NCI-H2171 treated with DMSO at 0.1 percent for 48 hours (cell line): Measurements from ENCODE around the gene ZBED6.
"Not testable (repeated sequence)": the region's sequence is repeated elsewhere in the genome, so short reads cannot be mapped to it uniquely, and the experiment has no call there.

Experiments
- DNase-seq: peaks from one replicate; lab custom pipeline; 2025; lab: John Stamatoyannopoulos, UW

The ZBED6 gene

DNA sequence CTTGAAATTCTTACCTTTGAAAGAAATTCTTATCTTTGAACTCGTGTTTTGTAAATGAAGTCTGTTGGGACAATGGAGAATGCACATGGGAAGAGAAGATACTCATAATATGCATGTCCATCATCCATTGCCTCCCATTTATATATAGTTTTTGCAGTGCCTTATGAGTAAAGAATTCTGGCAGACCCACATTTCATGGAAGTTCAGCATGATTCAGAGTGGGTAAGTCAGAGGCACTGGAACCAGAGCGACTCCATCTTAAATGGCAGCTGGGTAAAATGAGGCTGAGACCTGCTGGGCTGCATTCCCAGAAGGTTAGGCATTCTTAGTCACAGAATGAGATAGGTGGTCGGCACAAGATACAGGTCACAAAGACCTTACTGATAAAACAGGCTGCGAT, 16.6 kb upstream of the ZBED6 start:
- DNase-seq: no peak

DNA sequence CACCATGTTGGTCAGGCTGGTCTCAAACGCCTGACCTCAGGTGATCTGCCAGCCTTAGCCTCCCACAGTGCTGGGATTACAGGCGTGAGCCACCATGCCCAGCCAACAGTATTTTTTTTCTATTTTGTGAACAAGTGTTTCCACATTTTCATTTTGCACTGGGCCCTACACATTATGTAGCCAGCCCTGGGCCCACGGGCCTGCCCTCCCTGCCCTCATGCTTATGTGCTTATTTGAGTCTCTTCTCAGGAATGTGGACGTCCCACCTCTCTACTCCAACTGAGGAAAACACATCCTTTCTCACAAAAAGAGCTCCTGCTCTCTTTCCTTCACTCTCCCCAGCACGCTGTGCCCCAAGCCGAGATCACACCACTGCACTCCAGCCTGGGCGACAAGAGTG, 13.5 kb upstream of the ZBED6 start:
- DNase-seq: no peak

DNA sequence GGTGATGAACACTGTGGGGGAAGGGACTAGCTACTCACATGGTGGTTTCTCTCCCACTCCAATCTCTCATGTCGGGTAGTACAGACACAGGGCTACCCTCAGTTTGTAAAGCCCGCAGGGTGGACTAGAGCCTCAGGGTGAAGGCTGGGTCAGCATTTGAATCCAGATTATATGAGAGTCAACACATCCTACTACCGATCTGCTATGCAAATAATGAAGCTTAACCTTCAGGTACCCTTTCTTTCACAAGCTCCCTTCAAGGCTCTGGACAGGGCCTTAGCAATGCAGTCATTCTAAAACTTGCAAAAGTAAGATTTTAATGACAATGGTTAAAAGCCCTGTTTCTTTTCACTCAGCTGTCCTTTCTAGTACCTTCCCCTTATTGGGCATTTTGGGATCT, 5.5 kb upstream of the ZBED6 start:
- DNase-seq: no peak

DNA sequence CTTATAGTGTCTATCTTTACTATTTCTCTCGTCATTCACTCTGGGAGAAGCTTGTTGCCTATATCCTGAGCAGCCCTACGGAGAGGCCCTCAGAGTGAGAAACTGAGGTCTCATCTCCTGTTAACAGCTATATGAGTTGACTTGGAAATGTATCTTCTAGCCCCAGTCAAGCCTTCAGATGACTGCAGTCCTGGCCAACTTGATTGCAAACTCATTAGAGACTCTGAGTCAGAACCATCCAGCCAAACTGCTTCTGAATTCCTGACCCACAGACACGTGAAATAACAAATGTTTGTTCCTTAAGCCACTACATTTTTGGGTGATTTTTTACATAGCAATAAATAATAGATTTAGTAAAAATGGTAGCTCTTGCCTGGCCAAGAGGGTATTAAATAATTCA, 3.9 kb upstream of the ZBED6 start:
- DNase-seq: no peak

DNA sequence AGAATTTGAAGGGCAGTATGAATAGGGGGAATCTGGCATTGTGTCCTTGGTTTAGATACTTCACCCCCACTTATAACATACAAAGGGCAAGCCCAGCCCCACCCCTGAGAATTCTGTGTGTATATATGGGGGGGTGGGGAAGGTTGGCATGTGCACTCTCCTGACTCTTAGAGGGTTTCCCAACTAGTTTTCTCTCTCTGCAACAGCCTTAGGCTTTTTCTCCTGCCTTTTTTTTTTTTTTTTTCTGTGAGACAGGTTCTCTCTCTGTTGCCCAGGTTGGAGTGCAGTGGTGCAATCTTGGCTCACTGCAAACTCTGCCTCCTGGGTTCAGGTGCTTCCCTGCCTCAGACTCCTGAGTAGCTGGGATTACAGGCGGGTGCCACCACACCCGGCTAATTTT, 2.9 kb upstream of the ZBED6 start:
- no peak for DNase-seq

DNA sequence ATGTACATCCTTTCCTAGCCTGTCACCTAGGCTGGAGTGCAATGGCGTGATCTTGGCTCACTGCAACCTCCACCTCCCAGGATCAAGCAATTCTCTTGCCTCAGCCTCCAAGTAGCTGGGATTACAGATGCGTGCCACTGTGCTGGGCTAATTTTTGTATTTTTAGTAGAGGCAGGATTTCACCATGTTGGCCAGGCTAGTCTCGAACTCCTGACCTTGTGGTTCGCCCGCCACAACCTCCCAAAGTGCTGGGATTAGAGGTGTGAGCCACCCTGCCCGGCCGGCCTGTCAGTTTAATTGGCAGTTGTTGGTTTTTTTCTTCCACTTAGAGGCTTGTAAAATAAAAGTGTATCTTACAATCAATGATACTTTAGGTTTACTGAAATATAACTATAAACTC, 1.9 kb upstream of the ZBED6 start:
- not testable (repeated sequence) for DNase-seq

DNA sequence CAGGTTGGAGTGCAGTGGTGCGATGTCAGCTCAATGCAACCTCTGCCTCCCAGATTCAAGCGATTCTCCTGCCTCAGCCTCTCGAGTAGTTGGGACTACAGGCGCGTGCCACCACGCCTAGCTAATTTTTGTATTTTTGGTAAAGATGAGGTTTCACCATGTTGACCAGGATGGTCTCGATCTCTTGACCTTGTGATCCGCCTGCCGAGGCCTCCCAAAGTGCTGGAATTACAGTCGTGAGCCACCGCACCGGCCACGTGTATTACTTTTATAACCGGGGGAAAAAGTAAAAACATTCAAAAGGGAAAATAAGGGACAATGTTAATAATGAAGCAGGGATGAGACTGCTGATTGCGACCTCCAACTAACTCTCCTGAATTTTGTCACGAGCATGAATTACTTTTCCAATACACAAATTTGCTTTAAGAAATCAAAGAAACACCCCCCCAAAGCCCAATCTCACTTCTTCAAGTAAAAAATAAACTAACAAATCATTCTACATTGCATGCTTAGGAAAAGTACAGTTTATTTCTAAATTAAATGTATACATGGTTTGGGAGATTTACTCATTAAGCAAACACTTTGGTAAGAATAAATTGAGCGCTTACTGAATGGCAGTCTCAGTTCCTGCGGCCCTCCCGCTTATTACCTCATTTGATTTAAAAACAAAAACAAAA, 521 bp upstream of the ZBED6 start:
- no peak for DNase-seq

DNA sequence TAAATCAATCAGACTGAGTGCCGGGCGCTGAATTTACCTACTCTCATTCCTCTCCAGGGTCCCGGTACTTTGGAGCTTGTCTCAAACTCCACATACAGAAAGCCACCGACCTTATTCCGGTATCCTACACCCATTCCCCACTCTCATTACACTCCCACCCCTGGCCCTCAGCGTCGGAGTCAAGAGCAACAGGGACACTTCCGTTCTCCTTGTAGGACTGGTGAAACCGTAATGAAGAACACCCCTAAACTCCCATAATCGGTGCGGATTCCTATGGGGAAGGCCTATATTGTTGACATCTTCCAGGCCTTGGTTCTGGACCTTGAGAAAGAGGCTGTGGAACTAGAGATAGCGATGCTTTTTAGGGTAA, 798 bp downstream of the ZBED6 start:
- peak; percentile 58 for DNase-seq

DNA sequence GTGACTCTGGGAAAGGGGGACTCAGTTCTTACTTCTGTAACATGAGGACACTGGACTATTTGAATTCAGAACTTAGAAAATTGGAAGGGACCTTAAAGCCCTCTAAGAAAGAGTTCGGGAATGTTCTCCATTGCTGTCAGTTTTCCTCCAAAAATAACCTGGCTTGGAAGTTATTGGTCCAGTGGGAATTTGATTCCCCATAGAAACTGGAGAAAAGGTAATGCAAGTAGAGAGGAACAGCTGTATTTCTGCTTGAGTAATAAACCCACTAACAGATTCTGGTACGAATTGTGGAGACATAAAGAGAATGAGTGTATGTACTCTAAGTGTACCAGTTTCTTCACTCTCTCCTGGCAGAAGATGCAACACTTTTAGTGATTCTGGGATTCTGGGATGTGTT, 1.8 kb downstream of the ZBED6 start:
- DNase-seq: no peak

DNA sequence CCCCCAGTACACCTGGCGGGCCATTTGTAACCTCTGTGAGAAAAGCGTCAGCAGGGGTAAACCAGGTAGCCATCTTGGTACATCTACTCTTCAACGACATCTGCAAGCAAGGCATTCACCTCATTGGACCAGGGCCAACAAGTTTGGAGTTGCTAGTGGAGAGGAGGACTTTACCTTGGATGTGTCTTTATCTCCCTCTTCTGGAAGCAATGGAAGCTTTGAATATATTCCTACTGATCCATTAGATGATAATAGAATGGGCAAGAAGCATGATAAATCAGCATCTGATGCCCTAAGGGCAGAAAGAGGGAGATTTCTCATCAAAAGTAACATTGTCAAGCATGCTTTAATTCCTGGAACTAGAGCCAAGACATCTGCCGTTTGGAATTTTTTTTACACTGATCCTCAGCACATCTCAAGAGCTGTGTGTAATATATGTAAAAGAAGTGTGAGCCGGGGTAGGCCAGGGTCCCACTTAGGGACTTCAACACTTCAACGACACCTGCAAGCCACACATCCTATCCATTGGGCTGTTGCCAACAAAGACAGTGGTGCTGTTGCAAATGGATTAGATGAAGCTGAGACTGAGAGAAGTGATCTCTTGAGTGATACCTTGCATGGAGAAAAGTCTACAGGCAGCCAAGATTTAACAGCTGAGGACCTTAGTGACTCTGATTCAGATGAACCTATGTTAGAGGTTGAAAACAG, 2.7 kb downstream of the ZBED6 start:
- DNase-seq: peak; percentile 8

DNA sequence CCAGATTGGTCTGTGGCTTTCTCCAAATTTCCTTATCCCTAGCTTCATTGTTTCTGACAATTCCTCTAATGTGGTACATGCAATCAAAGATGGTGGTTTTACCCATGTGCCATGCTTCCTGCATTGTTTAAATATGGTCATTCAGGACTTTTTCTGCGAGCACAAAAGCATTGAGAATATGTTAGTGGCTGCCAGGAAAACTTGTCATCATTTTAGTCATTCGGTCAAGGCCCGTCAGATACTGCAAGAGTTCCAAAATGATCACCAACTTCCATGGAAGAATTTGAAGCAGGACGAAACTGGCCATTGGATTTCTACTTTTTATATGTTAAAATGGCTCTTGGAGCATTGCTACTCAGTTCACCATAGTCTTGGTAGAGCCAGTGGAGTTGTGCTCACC, 3.7 kb downstream of the ZBED6 start:
- no peak for DNase-seq

DNA sequence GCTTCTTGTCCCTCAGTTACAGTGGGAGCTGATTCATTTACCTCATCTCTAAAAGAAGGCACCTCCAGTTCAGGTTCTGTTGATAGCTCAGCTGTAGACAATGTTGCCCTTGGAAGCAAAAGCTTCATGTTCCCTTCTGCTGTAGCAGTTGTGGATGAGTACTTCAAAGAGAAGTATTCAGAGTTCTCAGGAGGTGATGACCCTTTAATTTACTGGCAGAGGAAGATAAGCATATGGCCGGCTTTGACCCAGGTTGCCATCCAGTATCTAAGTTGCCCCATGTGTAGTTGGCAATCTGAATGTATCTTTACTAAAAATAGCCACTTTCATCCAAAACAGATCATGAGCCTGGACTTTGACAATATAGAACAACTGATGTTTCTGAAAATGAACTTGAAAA, 4.5 kb downstream of the ZBED6 start:
- no peak for DNase-seq

DNA sequence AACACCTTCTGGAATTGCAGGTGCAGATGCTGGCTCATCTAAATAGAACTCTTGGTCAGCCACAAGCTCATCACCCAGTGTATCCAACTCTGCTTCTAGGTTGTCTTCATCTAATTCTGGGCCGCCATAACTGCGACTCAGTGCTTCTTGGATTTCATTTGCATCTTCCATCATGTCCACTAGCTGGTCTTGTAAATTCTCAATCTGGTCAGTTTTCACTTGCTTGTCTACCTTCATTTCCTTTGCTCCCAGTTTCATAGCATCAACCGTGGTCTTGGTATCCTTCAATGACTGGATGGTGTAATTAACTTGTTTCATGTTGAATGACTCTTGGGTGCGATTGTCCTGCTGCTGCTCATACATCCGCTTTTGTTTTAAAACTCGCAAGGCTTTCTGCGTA, 10.3 kb downstream of the ZBED6 start:
- DNase-seq: no peak

DNA sequence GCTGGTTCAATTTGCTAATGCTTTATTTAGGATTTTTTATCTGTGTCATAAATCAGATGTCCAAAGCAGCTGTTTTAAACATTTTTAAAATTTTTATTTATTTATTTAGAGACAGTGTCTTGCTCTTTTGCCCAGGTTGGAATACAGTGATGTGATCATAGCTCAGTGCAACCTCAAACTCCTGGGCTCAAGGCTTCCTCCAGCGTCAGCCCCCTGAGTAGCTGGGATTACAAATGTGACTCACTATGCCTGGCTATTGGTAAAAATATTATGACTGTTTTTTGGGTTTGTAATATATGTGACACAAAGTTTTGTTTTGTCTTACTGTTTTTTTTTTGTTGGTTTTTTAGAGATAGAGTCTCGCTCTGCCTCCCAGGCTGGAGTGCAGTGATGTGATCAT, 11.8 kb downstream of the ZBED6 start:
- no peak for DNase-seq

DNA sequence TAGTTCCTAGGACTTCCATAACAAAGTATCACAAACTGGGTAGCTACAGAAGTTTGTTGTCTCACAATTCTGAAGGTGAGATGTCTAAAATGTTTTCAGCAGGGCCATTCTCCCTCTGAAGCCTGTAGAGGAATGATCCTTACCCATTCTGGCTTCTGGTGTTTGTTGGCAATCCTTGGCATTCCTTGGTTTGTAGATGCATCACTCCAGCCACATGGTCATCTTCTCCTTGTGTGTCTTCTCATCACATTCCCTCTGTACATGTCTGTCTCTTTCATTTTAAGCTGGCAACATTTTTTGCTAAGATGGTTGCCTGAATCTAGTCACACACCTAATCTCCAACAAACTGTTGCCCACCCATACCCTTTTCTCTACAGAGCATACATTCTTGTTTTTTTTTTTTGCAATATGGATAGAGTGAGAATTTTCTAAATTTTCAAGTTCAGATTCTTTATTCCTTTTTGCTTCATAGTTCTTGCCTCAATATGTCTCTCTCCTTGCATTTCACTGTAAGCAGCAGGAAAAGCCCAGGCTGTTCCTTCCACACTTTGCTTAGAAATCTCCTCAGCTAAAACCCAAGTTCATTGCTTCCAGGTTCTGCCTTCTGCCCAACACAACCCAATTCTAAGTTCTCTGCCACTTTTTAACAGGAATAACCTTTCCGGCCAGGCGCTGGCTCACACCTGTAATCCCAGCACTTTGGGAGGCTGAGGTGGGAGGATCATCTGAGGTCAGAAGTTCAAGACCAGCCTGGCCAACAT, 18.3 kb downstream of the ZBED6 start:
- DNase-seq: no peak

DNA sequence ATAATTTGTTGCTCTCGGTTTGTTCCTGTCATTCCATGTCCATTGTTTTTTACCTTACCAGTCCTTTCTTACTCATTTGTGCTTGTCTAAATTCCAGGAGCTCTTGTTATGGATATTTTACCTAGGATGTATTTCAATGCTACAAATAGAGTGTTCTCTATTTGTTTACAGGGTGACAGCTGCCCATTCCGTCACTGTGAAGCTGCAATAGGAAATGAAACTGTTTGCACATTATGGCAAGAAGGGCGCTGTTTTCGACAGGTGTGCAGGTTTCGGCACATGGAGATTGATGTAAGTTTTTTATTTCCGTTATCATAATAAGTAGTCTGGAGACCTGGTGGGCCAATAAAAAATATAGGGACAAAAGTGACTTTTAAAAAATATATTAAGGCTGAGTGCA, 23.0 kb downstream of the ZBED6 start:
- DNase-seq: no peak

DNA sequence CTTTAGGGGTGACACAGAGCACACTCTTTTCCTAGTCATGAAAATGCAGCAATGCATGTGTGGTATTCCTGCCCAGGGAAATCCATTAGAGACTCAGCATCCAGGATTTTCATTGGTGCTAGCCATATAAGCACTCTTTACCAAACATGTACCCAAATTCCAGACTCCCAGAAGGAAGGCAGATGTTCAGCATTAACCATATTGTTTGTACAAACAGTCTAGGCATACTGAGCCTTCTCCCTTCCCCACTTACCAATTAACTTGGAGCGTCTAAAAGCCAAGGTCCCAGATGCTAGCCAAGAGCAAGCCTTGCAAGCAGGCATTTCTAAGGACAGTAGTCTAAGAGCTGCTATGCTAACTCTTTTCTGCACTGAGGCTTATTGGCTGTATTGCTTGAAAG, 27.9 kb downstream of the ZBED6 start:
- DNase-seq: peak; percentile 77

DNA sequence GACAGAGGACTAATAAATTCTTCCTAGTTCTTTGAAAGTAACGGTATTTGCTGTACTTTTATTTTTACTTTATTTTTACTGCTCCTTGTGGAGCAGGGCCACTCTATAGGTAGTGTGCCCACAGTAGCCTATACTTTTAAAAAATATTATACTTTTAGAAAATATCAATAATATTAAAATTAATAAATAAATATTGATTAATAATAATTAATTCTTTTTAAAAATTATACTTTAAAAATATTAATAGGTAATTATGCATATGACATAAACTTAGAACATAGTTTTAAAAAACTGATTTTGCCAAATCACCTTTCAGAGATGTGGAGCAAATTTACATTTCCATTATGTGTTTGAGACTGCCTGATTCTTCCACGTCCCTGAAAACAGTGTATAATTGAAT, 30.8 kb downstream of the ZBED6 start:
- no peak for DNase-seq

DNA sequence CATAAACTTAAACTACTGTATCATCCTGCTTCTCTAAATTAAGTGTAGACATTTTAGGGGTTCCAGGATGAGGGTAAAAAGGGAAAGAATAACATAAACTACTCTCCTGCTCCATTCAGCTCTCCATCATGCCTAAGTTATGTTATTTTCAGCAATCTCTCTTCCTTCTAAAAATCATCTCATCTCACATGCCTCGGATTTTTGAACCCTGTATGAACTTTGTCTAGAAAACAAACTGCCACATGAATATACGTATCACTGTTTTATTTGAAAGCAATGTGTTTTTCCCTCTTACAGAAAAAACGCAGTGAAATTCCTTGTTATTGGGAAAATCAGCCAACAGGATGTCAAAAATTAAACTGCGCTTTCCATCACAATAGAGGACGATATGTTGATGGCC, 32.6 kb downstream of the ZBED6 start:
- no peak for DNase-seq

DNA sequence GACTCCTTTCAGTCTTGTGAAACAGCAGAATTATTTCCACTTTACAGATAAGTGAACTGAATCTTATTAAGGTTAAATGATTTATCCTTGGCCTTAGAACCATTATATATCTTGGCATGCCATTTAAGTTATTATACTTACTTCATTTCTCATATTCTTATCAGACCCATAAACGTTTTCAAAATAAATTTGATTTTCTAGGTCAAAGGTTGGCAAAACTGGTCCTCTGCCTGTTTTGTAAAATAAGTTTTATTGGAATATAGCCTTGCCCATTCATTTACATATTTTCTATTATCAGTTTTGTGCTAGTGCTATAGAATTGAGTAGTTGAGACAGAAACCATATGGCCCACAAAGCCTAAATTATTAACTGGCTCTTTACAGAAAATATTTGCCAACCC, 33.1 kb downstream of the ZBED6 start:
- DNase-seq: no peak

DNA sequence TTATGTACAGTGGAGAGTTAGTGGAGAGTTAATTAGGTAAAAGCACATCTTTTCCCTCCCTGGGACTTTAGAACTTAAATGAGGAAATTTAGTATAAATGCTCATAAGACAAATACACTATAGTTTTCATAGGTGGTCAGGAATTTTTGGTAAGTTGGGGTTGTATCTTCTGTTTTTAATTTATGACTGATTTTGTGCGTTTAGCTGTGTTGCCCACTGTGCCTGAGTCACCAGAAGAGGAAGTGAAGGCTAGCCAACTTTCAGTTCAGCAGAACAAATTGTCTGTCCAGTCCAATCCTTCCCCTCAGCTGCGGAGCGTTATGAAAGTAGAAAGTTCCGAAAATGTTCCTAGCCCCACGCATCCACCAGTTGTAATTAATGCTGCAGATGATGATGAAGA, 33.8 kb downstream of the ZBED6 start:
- not testable (repeated sequence) for DNase-seq

DNA sequence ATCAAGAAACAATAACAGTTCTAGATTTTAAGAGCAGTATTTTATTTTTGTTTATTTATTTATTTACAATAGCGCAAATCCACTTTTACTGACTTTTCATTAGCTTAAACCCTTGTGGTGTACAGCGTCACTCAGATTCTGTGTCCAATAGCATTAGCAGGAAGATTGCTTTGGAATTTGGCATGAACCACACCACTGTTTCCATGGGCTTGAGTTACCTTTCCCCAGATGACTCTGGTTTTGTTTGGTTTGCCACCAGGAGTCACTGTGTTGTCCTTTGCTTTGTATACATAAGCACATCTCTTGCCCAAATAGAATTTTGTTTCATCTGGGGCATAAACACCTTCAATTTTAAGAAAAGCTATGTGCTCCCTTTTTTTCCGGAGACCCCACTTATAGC, 40.1 kb downstream of the ZBED6 start:
- no peak for DNase-seq

DNA sequence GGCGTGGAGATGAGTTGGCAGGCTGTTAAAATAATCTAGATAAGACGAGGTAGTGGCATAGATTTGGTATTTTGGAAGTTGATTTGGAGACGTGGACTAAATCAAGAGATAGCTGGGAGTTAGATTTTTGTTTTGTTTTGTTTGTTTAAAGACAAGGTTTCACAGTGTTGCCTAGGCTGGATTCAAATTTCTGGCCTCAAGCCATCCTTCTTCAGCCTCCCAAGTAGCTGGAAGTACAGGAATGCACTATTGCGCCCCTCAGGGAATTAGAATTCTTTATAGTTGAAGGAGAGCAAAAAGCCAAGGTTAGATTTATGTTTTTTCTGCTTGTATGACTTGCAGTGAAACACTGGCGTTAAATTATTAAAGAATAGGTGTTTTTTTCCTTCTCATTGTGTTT, 43.7 kb downstream of the ZBED6 start:
- no peak for DNase-seq
